ENCODE results near the gene GRID1.

GRID1 gene

DNA sequence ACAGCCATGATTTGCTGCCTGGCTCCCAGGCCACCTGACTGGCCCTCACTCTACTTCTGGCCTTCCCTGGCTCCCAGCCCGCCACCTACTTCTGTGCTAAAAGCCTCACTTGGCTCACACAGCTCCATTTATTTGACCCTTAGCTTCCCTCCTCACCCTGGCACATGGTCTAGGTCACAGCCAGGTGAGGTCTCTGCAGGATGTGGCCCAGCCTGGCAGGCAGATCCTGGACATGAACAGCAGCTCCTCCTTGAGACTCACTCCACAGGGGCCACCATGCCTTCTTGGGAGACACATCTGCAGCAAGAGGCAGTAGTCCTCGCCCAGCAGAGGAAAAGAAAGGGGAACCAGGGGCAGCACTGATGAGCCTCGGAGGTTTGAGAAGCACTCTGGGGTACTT lies 64.6 kb downstream of the GRID1 start:
- H3K27me3 ChIP-seq (ENCODE audit: insufficient read depth, poor library complexity, severe bottlenecking): no peaks in the 10 kb centered on the region
- no peak for ATAC-seq (ENCODE audit: low read depth)
- no peaks in the 10 kb centered on the region for H3K36me3 ChIP-seq (ENCODE audit: low read depth)
- no peaks in the 10 kb centered on the region for H3K9me3 ChIP-seq (ENCODE audit: severe bottlenecking)
- DNase-seq (ENCODE audit: low spot score): peak; percentile 29
- no peak overlapping the region for H3K27ac ChIP-seq (ENCODE audit: poor library complexity, severe bottlenecking)
- TF ChIP-seq, protein P1, sequence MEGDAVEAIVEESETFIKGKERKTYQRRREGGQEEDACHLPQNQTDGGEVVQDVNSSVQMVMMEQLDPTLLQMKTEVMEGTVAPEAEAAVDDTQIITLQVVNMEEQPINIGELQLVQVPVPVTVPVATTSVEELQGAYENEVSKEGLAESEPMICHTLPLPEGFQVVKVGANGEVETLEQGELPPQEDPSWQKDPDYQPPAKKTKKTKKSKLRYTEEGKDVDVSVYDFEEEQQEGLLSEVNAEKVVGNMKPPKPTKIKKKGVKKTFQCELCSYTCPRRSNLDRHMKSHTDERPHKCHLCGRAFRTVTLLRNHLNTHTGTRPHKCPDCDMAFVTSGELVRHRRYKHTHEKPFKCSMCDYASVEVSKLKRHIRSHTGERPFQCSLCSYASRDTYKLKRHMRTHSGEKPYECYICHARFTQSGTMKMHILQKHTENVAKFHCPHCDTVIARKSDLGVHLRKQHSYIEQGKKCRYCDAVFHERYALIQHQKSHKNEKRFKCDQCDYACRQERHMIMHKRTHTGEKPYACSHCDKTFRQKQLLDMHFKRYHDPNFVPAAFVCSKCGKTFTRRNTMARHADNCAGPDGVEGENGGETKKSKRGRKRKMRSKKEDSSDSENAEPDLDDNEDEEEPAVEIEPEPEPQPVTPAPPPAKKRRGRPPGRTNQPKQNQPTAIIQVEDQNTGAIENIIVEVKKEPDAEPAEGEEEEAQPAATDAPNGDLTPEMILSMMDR (IDR thresholded peaks at IDR 0.05; ENCODE audit: poor library complexity, severe bottlenecking): no peak
- no peak overlapping the region for H3K4me3 ChIP-seq (ENCODE audit: severe bottlenecking)
- no peaks in the 10 kb centered on the region for H3K4me1 ChIP-seq (ENCODE audit: insufficient read depth, poor library complexity, severe bottlenecking)

DNA sequence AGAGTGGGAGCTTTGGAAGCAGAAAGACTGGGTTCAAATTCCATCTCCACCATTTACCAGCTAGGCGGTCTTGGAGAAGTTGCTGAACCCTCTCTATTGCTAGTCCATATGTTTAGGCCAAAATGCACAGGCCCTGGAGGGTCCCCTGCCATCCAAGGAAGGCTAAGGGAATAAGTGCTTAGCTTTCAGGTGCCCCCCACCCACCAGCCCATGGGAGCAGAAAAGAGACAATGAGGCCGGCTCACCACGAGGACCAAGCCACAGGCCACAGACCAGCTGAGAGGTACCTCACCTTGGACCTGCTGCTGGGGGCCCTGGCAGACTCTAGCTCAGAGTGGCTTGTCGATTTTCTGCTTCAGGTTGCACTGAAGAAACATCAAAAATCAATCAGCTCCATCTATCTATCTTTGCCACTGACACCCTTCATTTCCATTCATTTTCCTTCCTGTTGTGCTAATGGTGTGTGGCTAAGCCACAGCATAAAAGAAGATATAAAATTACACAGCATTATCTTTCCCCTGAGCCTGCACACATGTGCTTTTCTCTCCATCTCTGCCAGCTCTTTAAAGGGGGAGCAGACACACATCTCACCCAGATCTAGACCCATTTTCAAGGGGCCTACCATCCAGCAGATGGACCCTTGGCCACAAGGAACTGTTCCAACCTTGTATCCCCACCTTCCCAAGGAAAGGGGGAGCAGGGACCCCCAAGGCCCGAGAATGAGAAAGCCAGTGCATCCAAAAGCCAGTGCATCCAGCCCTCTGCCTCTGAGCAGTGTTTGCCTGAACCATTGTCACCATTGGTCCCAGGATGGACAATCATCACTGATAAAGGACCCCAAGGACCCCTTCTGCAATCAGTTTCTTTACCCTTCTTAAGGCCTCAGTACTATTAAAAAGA lies 65.4 kb downstream of the GRID1 start:
- Histone ChIP-seq H3K4me1 (ENCODE audit: insufficient read depth, poor library complexity, severe bottlenecking) (no peaks in the 10 kb centered on the region), H3K27me3 (ENCODE audit: insufficient read depth, poor library complexity, severe bottlenecking) (no peaks in the 10 kb centered on the region), H3K4me3 (ENCODE audit: severe bottlenecking) (no peak overlapping the region), H3K36me3 (ENCODE audit: low read depth) (no peaks in the 10 kb centered on the region), H3K9me3 (ENCODE audit: severe bottlenecking) (no peaks in the 10 kb centered on the region), H3K27ac (ENCODE audit: poor library complexity, severe bottlenecking) (no peak overlapping the region)
- no peak for ATAC-seq (ENCODE audit: low read depth)
- DNase-seq (ENCODE audit: low spot score): peak; percentile 29
- TF ChIP-seq, protein P1 (IDR thresholded peaks at IDR 0.05; ENCODE audit: poor library complexity, severe bottlenecking): no peak

DNA sequence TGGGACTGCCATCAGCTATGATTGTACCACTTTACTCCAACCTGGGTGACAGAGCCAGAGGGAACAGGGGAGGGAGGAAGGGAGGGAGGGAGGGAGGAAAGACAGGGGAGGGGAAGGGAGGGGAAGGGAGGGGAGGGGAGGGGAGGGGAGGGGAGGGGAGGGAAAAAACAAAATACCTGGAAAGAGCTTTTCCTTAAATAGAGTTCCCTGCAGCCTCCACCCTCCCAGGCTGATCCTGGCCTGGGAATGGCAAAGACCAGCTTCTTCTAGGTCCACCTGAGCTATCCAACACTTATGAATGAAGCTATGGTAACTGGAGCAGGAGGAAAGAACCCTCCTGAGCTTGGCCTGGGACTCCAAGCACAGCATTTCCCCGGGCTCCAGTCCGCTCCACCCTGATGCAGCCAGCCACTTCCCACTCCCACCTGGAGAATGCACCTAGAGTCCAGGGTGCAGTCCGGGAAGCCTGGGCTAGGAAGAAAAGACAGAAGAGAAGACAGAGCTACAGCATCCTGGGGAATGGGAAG lies 66.1 kb downstream of the GRID1 start:
- Histone ChIP-seq H3K4me1 (ENCODE audit: insufficient read depth, poor library complexity, severe bottlenecking) (no peaks in the 10 kb centered on the region), H3K4me3 (ENCODE audit: severe bottlenecking) (no peak overlapping the region), H3K27ac (ENCODE audit: poor library complexity, severe bottlenecking) (no peak overlapping the region), H3K9me3 (ENCODE audit: severe bottlenecking) (no peaks in the 10 kb centered on the region), H3K27me3 (ENCODE audit: insufficient read depth, poor library complexity, severe bottlenecking) (no peaks in the 10 kb centered on the region), H3K36me3 (ENCODE audit: low read depth) (no peaks in the 10 kb centered on the region)
- DNase-seq (ENCODE audit: low spot score): peak; percentile 23
- no peak for ATAC-seq (ENCODE audit: low read depth)
- TF ChIP-seq, protein P1 (IDR thresholded peaks at IDR 0.05; ENCODE audit: poor library complexity, severe bottlenecking): no peak

DNA sequence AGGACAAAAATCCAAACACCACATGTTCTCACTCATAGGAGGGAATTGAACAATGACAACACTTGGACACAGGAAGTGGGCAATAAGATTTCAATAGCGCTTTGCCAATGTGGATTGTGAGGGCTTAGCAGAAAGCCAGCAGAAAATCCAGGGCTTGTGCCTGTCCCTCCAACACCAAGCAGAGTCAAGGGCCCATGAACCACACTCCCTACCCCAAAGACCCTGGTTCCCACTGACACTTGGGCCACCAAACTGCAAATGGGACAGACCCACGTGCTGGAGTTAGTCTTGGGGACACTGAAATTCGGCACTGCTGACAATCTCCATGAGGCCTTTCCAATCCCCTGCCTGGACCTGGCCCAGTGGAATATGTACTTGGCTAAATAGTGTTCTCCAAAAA lies 67.0 kb downstream of the GRID1 start:
- peak; percentile 5 for DNase-seq (ENCODE audit: low spot score)
- ATAC-seq (ENCODE audit: low read depth): no peak
- Histone ChIP-seq H3K27me3 (ENCODE audit: insufficient read depth, poor library complexity, severe bottlenecking) (no peaks in the 10 kb centered on the region), H3K4me3 (ENCODE audit: severe bottlenecking) (no peak overlapping the region), H3K4me1 (ENCODE audit: insufficient read depth, poor library complexity, severe bottlenecking) (no peaks in the 10 kb centered on the region), H3K9me3 (ENCODE audit: severe bottlenecking) (no peaks in the 10 kb centered on the region), H3K36me3 (ENCODE audit: low read depth) (no peaks in the 10 kb centered on the region), H3K27ac (ENCODE audit: poor library complexity, severe bottlenecking) (no peak overlapping the region)
- TF ChIP-seq, protein P1 (IDR thresholded peaks at IDR 0.05; ENCODE audit: poor library complexity, severe bottlenecking): no peak
